Left lung (tissue), 10 donors: ENCODE results near the gene DDC. TPM values are rescaled to one million over a fixed set of nuclear protein-coding genes. Genes with fewer than 3 reads are reported as not detected.
A peak's percentile ranks its signal among the peaks of the same experiment; 100 is the strongest.

Experiments
- ATAC-seq: fragments of 200-7000 bp; cut with Tn5 transposase; one replicate; pipeline ENCODE4 v1.9.1; 2020; ENCODE audit warnings: moderate library complexity
- DNase-seq, 4 donors: peaks; one replicate each; pipeline ENCODE4 v3.0.0-alpha.2; 2013 to 2020
- H3K27ac ChIP-seq, 2 donors: fragments of 200-600 bp; sonication (generic) in 1 of 2; one replicate each; pipeline versions ENCODE4 v1.5.0 to v1.8.0; 2020 to 2021
- H3K27me3 ChIP-seq, 2 donors: fragments of 200-600 bp; sonication (generic) in 1 of 2; one replicate each; pipeline versions ENCODE4 v1.5.0 to v1.8.0; 2020 to 2021
- H3K36me3 ChIP-seq, 2 donors: fragments of 200-600 bp; sonication (generic) in 1 of 2; one replicate each; pipeline versions ENCODE4 v1.5.0 to v1.8.0; 2020 to 2021
- H3K4me1 ChIP-seq, 2 donors: fragments of 200-600 bp; one replicate each; pipeline ENCODE4 v1.8.0; 2021
- H3K4me3 ChIP-seq, 2 donors: fragments of 200-600 bp; sonication (generic) in 1 of 2; one replicate each; pipeline versions ENCODE4 v1.5.0 to v1.8.0; 2020 to 2021; ENCODE audit warnings: mild to moderate bottlenecking in 1 of 2
- H3K9me3 ChIP-seq, 2 donors: fragments of 200-600 bp; sonication (generic) in 1 of 2; one replicate each; pipeline versions ENCODE4 v1.5.0 to v1.8.0; 2020 to 2021
- CTCF ChIP-seq, 2 donors: fragments of 200-600 bp; sonication (generic) in 1 of 2; IDR thresholded peaks; one replicate each; pipeline versions ENCODE4 v1.5.0 to v1.8.0; 2021; ENCODE audit warnings: antibody characterized with exemption in 2 of 2
- intact Hi-C, 2 donors: fragments of 100-400 bp; cut with DNase I; formaldehyde crosslinking; loops; one replicate each; pipeline versions ENCODE4 v1.11.2 to v1.14.2; 2022
- polyA plus RNA-seq, 6 donors: library from polyadenylated mRNA; unstranded; fragments of 120-200 nt; gene quantifications; one replicate each; pipeline ENCODE4 v1.2.1, GENCODE V29; 2013; ENCODE audit not compliant: insufficient read length in 6 of 6
- total RNA-seq, 2 donors: library from RNA; stranded (reverse); fragmentation: NEBNext Ultra II Directional; extraction: Animal tissue kit (Norgen Biotek cat#: 25700); gene quantifications; one replicate each; pipeline ENCODE4 v1.2.1, GENCODE V29; 2021
- donor health status: DM: no; HTN: yes; CAD: no.
- donor health status: DM: no; HTN: no; CAD: no.

DDC gene
- total and polyA plus RNA-seq, 8 donors, result 0.90 to 17.6 (median 9.2) TPM

DNA sequence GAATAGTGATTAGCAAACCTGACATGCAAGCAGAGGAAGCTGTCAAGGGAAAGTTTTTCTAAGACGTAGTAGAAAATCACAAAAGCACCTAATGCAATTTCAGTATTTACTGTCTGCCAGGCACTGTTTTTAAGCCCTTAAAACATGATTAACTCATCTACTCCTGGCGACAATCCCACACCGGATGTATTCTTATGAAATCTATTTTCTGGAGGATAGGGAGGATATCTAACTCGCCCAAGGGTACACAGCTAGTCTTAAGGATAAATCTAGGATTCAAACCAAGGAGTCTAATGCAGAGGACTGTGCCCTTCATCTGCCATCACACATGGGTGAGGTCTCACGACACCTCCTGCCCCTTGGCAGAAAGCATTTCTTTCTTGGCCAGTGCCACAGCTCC, 67.2 kb downstream of the DDC start:
- H3K4me1 ChIP-seq, result peaks cover 0 to 8% of the 10 kb centered on the region in 2 donors
- no peak overlapping the region for H3K27ac ChIP-seq
- H3K9me3 ChIP-seq, result no peaks in the 10 kb centered on the region
- no peaks in the 10 kb centered on the region for H3K36me3 ChIP-seq
- DNase-seq (peak in 1 of 4 donors; percentile 28), ATAC-seq (no peak)
- H3K27me3 ChIP-seq, result no peaks in the 10 kb centered on the region
- no peak for TF ChIP-seq CTCF (IDR thresholded peaks at IDR 0.05)
- no peak overlapping the region for H3K4me3 ChIP-seq
- intact Hi-C loops, result no loop called here

DNA sequence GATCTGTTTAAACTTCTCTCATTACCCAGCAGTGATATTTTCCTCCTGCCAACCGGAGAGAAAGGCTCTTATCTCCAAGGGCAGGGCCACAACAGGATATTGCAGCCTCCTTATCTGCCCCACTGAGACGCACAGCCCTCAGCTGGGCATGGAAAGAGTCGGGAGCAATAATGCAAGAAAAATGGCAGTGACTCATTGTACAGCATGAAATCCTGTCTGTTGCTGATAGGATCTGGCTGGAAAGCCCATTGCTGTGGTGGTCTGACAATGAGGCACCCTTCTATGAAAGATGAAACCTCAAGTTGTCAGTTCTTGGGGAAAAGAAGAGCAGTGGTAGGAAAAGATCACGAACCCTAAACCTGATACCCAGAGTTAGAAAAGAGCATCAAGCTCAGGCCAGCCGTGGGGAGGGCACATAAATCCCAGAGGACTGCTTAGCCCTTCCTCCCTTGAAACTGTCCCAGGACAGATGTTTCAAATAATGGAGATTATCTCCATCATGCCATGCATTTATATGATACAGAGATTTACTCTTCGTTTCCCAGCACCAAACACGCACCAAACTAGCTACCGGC, 68.0 kb downstream of the DDC start:
- Histone ChIP-seq H3K9me3 (no peaks in the 10 kb centered on the region), H3K36me3 (no peaks in the 10 kb centered on the region), H3K27ac (no peak overlapping the region), H3K4me1 (peaks cover 0 to 8% of the 10 kb centered on the region in 2 donors), H3K27me3 (no peaks in the 10 kb centered on the region), H3K4me3 (no peak overlapping the region)
- intact Hi-C loops, result no loop called here
- DNase-seq (no peak), ATAC-seq (peak; percentile 70)
- TF ChIP-seq CTCF (IDR thresholded peaks at IDR 0.05), result no peak

- DNase-seq (no peak), ATAC-seq (no peak)
- Histone ChIP-seq H3K36me3 (no peaks in the 10 kb centered on the region), H3K27me3 (no peaks in the 10 kb centered on the region), H3K9me3 (no peaks in the 10 kb centered on the region), H3K4me1 (peaks cover 0 to 8% of the 10 kb centered on the region in 2 donors), H3K4me3 (no peak overlapping the region), H3K27ac (no peak overlapping the region)
- intact Hi-C loops, result no loop called here
- no peak for TF ChIP-seq CTCF (IDR thresholded peaks at IDR 0.05)
Observed at GRCh38 chr7:50496569-50496968, 68.6 kb downstream of the DDC start.

DNA sequence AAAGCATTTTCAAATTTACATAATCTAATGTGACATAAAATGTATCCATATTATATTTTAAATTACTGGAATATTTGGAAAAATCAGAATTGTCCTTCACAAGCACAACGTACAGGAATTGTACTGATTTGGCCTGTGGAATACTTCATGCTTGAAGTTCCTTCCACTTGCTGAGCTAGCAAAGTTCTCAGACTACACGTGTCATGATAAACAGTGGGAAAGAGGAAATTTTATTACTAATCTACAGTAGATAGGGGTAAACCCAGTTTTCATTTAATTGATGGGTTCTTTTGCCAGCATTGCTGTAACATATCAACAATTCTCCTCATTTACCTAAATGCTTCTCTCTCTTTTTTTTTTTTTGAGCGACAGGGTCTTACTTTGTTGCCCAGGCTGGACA, 69.5 kb downstream of the DDC start:
- Histone ChIP-seq H3K36me3 (no peaks in the 10 kb centered on the region), H3K4me1 (peaks cover 0 to 8% of the 10 kb centered on the region in 2 donors), H3K27ac (no peak overlapping the region), H3K4me3 (no peak overlapping the region), H3K9me3 (no peaks in the 10 kb centered on the region), H3K27me3 (no peaks in the 10 kb centered on the region)
- DNase-seq (no peak), ATAC-seq (no peak)
- no peak for TF ChIP-seq CTCF (IDR thresholded peaks at IDR 0.05)
- intact Hi-C loops, result no loop called here

- TF ChIP-seq CTCF (IDR thresholded peaks at IDR 0.05), result no peak
- Histone ChIP-seq H3K9me3 (no peaks in the 10 kb centered on the region), H3K36me3 (no peaks in the 10 kb centered on the region), H3K4me1 (peaks cover 0 to 8% of the 10 kb centered on the region in 2 donors), H3K27me3 (no peaks in the 10 kb centered on the region), H3K4me3 (no peak overlapping the region), H3K27ac (no peak overlapping the region)
- intact Hi-C loops, result no loop called here
- DNase-seq (no peak), ATAC-seq (no peak)
Observed at GRCh38 chr7:50492770-50493519, 72.3 kb downstream of the DDC start.
